H54 (cell line): Measurements from ENCODE around the gene ELF2.
"Not testable (repeated sequence)": the region's sequence is repeated elsewhere in the genome, so short reads cannot be mapped to it uniquely, and the experiment has no call there.

Experiments used
- DNase-seq: peaks from one replicate; pipeline ENCODE4 v3.0.0; 2011; ENCODE audit warnings: low spot score, mixed read lengths; ENCODE audit not compliant: insufficient read length
- FAIRE-seq: peaks from 3 replicates; lab custom pipeline; 2011; peaks lifted over from hg19 to GRCh38; lab: Jason Lieb, UNC
- POLR2A ChIP-seq: IDR thresholded peaks from 2 replicates; pipeline ENCODE4 v1.6.1; 2011; ENCODE audit warnings: low read depth, mild to moderate bottlenecking, low read length

Gene ELF2

DNA sequence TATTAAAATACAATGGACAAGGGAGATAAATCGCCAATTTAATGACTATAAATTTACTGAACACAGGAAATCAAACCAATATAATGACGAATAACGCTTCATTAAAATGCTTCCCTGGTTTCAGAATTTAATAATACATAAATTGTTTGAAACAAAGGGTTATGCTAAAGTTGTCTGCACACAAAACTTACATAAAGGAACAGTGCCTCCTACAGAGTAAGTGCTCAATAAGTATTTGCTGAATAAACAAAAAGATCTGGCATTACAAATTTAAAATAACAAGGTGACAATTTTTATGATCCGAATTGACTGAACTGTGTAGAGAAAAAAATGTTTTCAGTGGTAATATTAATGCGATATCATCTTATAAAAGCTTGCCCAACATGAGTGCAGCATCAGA, 91.9 kb downstream of the ELF2 start:
- no peak for FAIRE-seq
- DNase-seq, result no peak
- TF ChIP-seq POLR2A, result no peak

DNA sequence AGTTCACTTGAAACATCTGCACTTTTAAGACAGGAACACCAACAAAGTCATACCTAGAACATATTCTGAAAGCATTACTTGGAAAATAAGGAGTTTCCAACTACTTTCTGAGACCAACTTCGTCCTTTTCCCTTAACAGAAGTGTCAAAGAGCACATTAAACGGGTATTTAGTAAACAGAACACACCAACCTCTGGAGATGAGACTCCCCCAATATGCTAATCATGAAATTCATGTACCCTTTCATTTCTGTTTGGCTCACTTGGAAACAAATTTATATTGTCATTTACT, 92.3 kb downstream of the ELF2 start:
- no peak for TF ChIP-seq POLR2A
- FAIRE-seq, result no peak

DNA sequence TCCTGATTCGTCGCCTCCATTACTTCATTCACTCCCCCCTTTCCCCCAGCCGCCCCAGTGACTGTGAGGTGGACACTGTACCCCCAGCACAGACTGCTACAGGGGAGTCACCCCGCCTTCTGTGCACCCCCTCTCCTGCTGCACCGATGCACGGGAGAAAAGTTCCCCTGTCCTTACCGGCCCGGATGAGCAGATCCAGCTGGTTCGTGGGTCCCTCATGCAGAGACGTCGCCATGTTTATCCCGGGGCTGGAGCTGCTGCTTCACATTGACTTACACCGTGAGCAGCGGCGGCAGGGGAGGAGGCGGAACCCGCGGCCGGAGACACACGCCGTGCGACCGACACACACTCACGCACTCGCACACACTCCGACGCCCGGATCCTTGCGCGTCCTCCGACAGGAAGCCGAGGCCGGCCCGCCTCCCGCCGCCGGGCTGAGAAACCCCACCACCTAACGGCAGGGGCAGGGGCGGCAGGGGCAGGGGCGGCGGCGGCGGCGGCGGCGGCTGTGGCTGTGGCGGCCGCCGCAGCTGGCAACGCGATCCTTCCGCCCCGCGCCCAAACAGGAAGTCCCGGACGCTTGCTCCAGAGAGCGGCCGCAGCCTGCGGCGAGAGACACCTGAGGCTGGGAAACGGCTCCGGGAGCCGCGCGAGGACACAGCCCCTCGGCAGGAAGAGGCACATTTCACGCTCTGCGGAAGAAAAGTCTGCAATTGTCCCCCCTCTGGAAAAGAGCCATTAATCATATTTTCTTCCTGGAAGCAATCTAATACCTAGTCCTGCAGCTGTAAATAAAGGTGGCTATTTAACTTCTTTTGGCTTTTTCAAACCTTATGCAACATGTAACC, 92.8 kb downstream of the ELF2 start:
- DNase-seq, result peak; percentile 24
- TF ChIP-seq POLR2A, result peak; percentile 73
- no peak for FAIRE-seq

More for the DNA sequence above, 92.3 kb downstream of the ELF2 start:
- no peak for DNase-seq

DNA sequence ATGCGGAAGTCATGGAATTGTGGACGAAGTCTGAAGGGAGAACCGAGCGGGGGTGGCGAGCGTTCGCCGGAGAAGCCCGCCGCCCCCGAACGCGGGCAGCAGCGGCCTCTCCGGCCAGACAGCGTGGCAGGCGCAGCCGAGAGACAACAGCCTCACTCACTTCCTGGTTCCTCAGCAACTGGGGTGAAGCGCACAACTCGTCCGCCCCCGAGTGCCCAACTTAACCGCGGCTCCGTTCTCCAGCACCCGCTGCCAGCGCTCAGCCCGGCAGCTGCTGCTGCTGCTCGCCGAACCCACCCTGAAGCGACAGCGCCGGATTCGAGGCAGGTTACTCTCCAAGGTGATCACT, 93.4 kb downstream of the ELF2 start:
- DNase-seq (peak; percentile 28), FAIRE-seq (no peak)
- no peak for TF ChIP-seq POLR2A

DNA sequence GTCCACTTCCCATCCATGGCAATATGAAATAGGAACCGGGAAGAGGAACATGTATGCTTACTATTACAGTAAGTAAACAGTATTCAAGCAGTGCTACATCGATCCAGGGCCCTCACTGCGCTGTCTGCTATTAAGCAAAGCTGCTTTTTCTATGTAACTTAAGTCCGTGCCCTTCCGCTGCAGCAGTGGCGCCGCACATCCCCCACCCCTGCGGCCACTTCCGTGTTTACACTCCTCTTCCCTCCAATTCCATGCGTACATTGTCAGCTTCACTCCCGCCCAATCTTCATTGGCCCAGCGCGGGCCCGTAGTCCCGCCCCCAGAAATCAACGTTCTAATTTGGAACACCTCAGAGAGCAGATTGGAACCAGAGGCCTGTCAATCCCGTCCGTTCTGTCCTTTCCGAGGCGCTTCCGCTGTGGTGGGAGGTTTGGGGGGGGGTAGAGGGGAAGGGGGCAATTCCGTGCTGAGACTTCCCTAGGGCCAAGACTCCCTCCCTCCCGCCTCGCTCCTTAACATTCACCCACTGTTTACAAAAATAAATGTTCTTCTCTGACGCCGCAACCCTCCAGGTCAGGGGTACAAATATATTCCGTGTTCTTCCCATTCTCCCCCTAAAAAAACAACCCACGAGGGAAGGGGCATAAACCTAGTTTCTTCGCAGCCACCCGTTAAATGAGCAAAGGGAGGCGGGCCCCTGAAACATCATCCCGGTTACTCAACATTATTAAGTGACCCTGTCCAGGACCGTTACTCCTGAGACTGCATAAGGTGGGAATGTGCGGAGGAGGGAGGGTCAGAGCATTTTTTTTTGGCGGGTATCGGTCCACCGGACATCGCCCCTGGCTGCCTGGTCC, 94.0 kb downstream of the ELF2 start:
- TF ChIP-seq POLR2A, result peak; percentile 32; the same call in 1 of the 2 replicates
- FAIRE-seq (peak; percentile 91), DNase-seq (peak; percentile 76)

DNA sequence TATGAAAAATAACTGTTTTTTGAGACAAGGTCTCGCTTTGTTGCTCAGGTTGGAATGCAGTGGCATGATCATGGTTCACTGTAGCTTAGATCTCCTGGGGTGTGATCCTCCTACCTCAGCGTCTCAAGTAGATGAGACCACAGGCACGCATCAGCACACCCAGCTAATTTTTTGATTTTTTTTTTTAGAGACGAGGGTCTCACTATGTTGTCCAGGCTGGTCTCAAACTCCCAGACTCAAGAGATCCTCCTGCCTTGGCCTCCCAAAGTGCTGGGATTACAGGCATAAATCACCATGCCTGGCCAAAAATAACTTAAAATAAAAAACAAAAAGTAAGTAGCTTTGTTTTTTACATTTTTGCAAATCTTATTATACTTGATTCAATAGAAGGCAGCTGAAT, 98.1 kb downstream of the ELF2 start:
- no peak for DNase-seq
- no peak for TF ChIP-seq POLR2A
- FAIRE-seq, result no peak

DNA sequence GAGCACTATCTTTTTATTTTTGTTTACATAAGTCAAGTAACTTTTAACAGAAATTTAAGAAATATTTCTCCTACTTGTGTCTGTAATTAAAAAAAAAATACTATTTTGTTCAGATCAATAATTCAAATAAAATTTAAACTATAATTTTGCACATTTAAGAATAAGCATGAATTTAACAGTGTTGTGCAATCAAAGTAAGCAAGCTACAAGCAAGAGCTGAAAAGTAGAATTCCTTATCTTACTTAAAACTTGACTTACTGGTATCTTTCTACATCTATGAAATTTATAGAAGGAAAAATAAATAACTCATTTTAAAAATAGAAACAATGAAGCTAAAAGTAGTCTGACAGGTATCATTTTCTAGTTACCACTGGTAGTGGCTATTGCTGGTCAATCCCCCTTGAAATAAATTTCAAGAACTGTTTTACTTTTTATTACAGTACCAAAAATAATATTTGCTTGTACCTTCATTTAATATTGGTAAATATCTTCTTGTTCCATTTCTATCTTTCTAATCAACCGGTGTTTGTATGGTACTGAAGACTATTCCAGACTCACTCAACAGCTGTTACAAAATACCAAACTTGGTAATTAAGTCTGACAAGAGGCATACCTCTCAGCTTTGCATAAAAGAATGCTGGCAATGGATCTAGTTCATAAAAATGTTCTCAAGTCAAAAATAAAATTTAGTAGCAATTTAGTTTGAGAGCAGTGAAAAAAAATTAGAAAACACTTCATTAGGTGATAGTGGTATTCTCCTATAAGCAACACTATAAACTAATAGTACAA, 99.3 kb downstream of the ELF2 start:
- DNase-seq (no peak), FAIRE-seq (no peak)
- no peak for TF ChIP-seq POLR2A

DNA sequence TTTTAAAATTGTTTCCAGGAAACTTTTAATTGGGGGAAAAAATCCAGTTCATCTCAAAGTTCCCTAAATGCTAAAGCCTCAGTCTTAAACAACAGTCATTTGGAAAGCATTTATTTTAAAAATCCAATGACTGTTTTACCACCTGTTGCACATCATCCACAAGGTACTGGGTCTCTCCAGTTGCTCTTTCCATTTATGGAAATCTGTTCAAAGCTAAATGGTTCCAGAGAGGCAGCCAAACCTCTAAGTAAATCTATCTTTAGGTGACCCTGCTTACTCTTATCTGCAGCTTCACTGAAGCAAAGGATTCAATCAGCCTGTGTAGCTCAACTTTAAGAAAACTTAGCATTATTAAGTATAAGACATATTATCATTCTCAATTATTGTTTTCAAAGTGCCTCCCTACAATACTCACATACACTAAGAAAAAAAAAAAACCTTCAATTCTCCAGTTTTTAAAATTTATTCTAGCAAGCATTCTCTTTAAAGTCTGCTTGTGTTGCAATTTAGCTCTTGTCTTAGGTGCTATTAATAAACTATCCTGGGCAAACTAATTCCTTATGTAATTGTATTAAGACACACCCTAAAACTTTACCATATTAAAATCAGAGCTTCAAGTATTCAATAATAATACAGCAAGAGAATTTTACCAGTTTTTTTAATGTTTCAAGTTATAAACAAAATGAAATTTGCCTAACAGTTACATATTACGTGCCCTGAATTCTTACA, 100.8 kb downstream of the ELF2 start:
- FAIRE-seq, result no peak

DNA sequence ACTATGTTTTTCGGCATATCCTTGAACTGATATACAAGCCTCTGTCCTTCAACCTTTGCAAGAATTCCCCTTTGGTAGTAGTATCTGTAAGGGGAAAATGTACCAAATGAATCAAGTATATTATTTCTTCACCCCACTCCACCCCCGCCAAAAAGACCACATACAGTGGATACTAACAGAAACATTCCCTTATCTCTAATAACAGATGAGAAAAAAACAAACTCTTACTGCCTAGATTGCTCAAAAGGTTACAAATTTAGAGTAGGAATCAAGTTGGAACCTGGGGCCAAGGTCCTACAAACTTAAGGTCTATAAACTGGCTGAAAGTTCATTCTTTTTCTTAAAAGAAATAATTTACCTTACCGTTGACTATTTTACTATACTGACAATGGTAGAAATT, 116.4 kb downstream of the ELF2 start:
- no peak for TF ChIP-seq POLR2A
- DNase-seq, result no peak
- FAIRE-seq, result no peak

More for the DNA sequence above, 100.8 kb downstream of the ELF2 start:
- no peak for DNase-seq
- TF ChIP-seq POLR2A, result no peak

DNA sequence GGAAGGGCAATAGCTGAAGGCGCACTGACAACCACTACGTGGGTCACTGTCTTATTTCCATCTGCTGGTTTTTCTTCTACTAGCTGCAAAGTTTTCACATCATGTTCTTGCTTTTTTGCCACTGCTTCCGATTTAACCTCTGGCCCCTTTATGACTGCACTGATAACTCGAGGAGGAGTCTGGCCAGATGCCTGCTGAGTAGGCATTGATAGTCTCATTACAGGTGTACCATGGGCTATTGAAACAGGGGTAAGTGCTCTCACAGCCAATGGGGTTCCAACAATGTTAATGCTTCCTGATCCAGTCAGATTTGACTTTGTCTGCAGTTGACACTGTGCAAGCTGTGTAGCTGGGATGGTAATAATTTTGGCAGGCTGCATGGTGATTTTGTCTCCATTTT, 118.0 kb downstream of the ELF2 start:
- DNase-seq, FAIRE-seq: not testable (repeated sequence)

DNA sequence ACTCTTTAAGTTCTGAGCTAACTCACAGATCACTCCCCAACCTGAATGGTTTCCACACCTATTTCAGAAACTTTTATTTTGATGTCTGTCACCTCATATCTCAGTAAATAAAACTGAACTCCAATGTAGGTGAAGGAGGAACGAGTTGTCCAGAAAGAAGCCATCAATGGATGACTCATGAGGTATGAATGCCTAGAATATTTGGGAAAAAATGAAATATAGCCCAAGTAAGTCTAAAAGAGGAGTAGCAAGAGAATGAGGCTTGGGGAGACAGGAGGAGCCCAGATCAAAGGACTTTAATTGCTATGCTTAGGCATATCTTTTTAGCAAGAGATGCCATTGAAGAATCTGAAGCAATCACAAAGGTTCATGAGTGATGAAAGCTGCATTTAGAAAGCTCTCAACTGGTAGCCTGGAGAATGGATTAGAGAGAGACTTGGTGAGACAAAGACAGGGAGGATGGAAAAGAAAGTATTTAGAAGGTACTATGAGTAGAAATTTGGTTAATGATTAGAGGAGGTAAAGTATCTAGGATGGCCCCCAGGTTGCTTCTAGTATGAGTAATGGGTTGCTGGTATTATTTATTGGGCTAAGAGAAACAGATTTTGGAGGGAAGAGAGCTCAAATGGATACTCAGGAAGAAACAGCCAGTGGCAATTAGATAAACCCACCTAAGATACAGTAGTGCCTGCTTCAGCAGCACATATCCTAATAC, 122.1 kb downstream of the ELF2 start:
- TF ChIP-seq POLR2A, result no peak
- no peak for FAIRE-seq
- DNase-seq, result no peak

DNA sequence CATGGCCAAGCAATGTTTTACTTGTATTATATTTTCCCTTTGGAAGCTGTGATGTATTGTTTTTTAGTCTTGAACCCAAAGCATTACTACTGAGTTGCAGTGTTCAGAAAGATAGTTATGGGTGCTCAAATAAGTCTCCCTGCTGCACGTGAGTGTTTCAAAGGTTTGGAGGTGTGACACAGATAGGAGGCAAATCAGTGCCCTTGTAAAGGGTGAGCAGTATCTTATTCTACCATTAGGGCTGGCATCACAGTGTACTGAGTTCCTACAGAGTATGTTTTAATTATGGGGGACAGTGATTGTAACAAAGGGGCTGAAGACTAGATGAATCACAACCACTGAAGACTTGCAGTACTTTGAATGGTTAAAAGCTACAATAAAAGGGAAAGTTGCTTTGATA, 123.1 kb downstream of the ELF2 start:
- DNase-seq, result no peak
- no peak for FAIRE-seq
- no peak for TF ChIP-seq POLR2A

DNA sequence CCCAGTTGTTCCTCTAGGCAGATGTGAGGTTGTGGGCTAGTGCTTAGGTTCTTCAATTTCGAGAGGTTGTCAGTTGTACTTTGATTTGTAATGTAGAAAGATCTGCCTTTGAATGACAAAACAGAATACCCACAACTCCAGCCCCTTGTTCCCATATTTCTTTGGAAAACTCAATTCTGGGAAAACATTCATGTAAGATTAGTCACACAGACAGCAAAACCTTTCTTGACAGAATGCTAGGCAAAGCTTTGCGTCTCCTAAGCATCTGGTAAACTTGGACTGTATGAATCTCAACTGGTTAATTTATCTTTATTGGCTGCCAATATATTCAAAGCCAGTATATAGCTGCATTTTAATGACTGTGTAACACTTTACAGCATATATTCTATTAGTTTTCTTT, 126.6 kb downstream of the ELF2 start:
- DNase-seq (no peak), FAIRE-seq (no peak)
- no peak for TF ChIP-seq POLR2A

DNA sequence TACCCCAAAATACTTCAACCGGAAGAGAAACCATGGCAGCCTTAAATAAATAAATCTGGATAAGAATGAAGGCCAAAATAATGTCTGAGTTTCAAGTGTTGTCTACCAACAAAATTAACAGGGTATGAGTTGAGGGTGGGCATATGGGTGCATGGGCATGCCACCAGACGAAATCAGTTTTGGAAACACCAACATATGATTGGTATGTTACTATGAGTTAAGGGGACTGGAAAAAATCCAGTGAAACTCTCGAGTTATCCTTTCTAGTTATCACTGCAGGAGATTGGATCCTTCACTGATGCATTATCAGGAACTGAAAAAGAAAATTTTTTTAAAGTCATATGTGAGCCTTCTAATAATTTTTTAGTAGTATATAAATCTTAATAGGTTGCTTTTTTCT, 129.0 kb downstream of the ELF2 start:
- FAIRE-seq (no peak), DNase-seq (no peak)
- no peak for TF ChIP-seq POLR2A
